GM13976 (cell line): ENCODE results near the gene ARHGAP23.
"Not testable (repeated sequence)": the region's sequence is repeated elsewhere in the genome, so short reads cannot be mapped to it uniquely, and the experiment has no call there.

ENCODE experiments used
- DNase-seq: peaks from one replicate; pipeline ENCODE4 v3.0.0; 2012; ENCODE audit warnings: low spot score
- CTCF ChIP-seq: IDR thresholded peaks from 2 replicates; pipeline ENCODE4 v1.5.1; 2012; ENCODE audit warnings: borderline replicate concordance, mild to moderate bottlenecking; ENCODE audit not compliant: insufficient read depth; ENCODE audit errors: extremely low read depth, missing control alignments, control extremely low read depth
- in situ Hi-C: fragments of 300-500 bp; cut with MboI; formaldehyde crosslinking; loops from one replicate; pipeline ENCODE4 v1.12.0; 2022; ENCODE audit warnings: low sequenced_read_pairs, mixed read lengths, inconsistent platforms; ENCODE audit not compliant: unreplicated experiment

The ARHGAP23 gene

GRCh38 chr17:38434178-38434665 is 6.0 kb downstream of the ARHGAP23 start:
- no peak for DNase-seq
- in situ Hi-C loops = loop anchor here (10.0 kb wide), 2 partner anchors 51 to 221 kb away; no protein-coding TSS in a partner anchor
- TF ChIP-seq CTCF = no peak

GRCh38 chr17:38435795-38436194 is 7.5 kb downstream of the ARHGAP23 start:
- in situ Hi-C loops = loop anchor here (10.0 kb wide), 2 partner anchors 49 to 219 kb away; no protein-coding TSS in a partner anchor
- DNase-seq = no peak
- no peak for TF ChIP-seq CTCF

GRCh38 chr17:38436386-38436785 is 8.1 kb downstream of the ARHGAP23 start:
- no peak for DNase-seq
- in situ Hi-C loops = loop anchor here (10.0 kb wide), 2 partner anchors 48 to 218 kb away; no protein-coding TSS in a partner anchor
- no peak for TF ChIP-seq CTCF

- in situ Hi-C loops = loop anchor here (10.0 kb wide), 2 partner anchors 47 to 217 kb away; no protein-coding TSS in a partner anchor
- DNase-seq = not testable (repeated sequence)
These were observed 9.0 kb downstream of the ARHGAP23 start for GRCh38 chr17:38437313-38437712.

GRCh38 chr17:38439436-38439835 is 11.2 kb downstream of the ARHGAP23 start:
- DNase-seq = no peak
- in situ Hi-C loops = loop anchor here (10.0 kb wide), 2 partner anchors 45 to 215 kb away; no protein-coding TSS in a partner anchor
- TF ChIP-seq CTCF = no peak

- no peak for TF ChIP-seq CTCF
- in situ Hi-C loops = no loop called here
- no peak for DNase-seq
These were observed 12.5 kb downstream of the ARHGAP23 start for GRCh38 chr17:38440614-38441397.

- no peak for DNase-seq
- no peak for TF ChIP-seq CTCF
- in situ Hi-C loops = no loop called here
These were observed 13.3 kb downstream of the ARHGAP23 start for GRCh38 chr17:38441429-38442061.
